ENCODE measurements around the gene PBX1. TPM values are rescaled to one million over a fixed set of nuclear protein-coding genes. Genes with fewer than 3 reads are reported as not detected.

PBX1 gene
- total and polyA plus RNA-seq, 5 experiments from 2014 or later = 0.08 to 1.8 (median 1.4) TPM; not detected in 2

- Mint-ChIP-seq H3K9me3 (peaks cover 0 to 10% (median 0%) of the 10 kb centered on the region in 9 donors), H3K4me3 (no peak overlapping the region), H3K36me3 (no peaks in the 10 kb centered on the region), H3K27me3 (peaks cover 0 to 3% (median 0%) of the 10 kb centered on the region in 5 donors), H3K27ac (no peak overlapping the region), H3K4me1 (no peaks in the 10 kb centered on the region)
- POLR2A ChIA-PET = no interaction called here
- no peak for ATAC-seq
- no peak for DNase-seq
Observed at GRCh38 chr1:164823486-164824279, 264.7 kb downstream of the PBX1 start.

GRCh38 chr1:164824542-164824941 lies 265.6 kb downstream of the PBX1 start:
- H3K4me3 Mint-ChIP-seq = no peak overlapping the region
- H3K4me1 Mint-ChIP-seq = no peaks in the 10 kb centered on the region
- peaks cover 0 to 3% (median 0%) of the 10 kb centered on the region in 5 donors for H3K27me3 Mint-ChIP-seq
- no peak for DNase-seq
- POLR2A ChIA-PET = no interaction called here
- no peaks in the 10 kb centered on the region for H3K36me3 Mint-ChIP-seq
- no peak overlapping the region for H3K27ac Mint-ChIP-seq
- ATAC-seq = no peak
- peaks cover 0 to 7% (median 0%) of the 10 kb centered on the region in 9 donors for H3K9me3 Mint-ChIP-seq

GRCh38 chr1:164830628-164831027 lies 271.6 kb downstream of the PBX1 start:
- ATAC-seq (no peak), DNase-seq (no peak)
- POLR2A ChIA-PET = no interaction called here
- Mint-ChIP-seq H3K27ac (no peak overlapping the region), H3K27me3 (peaks cover 0 to 3% (median 0%) of the 10 kb centered on the region in 5 donors), H3K4me1 (no peaks in the 10 kb centered on the region), H3K36me3 (no peaks in the 10 kb centered on the region), H3K4me3 (no peak overlapping the region), H3K9me3 (peaks cover 0 to 1% (median 0%) of the 10 kb centered on the region in 9 donors)

GRCh38 chr1:164834641-164835040 lies 275.7 kb downstream of the PBX1 start:
- Mint-ChIP-seq H3K4me3 (no peak overlapping the region), H3K27me3 (peaks cover 0 to 4% (median 0%) of the 10 kb centered on the region in 5 donors), H3K4me1 (no peaks in the 10 kb centered on the region), H3K9me3 (peaks cover 0 to 1% (median 0%) of the 10 kb centered on the region in 9 donors), H3K36me3 (no peaks in the 10 kb centered on the region), H3K27ac (no peak overlapping the region)
- POLR2A ChIA-PET = no interaction called here
- DNase-seq = no peak
- ATAC-seq = no peak

GRCh38 chr1:164836614-164837018 lies 277.6 kb downstream of the PBX1 start:
- Mint-ChIP-seq H3K27me3 (peaks cover 0 to 4% (median 0%) of the 10 kb centered on the region in 5 donors), H3K27ac (no peak overlapping the region), H3K36me3 (no peaks in the 10 kb centered on the region)

GRCh38 chr1:164838786-164839185 lies 279.8 kb downstream of the PBX1 start:
- ATAC-seq (no peak), DNase-seq (no peak)
- Mint-ChIP-seq H3K9me3 (no peaks in the 10 kb centered on the region), H3K4me3 (no peak overlapping the region), H3K27ac (no peak overlapping the region), H3K36me3 (no peaks in the 10 kb centered on the region), H3K4me1 (no peaks in the 10 kb centered on the region), H3K27me3 (peaks cover 0 to 4% (median 0%) of the 10 kb centered on the region in 5 donors)
- POLR2A ChIA-PET = no interaction called here

More at GRCh38 chr1:164836614-164837018, 277.6 kb downstream of the PBX1 start:
- Mint-ChIP-seq H3K9me3 (no peaks in the 10 kb centered on the region), H3K4me1 (no peaks in the 10 kb centered on the region), H3K4me3 (no peak overlapping the region)
- ATAC-seq (no peak), DNase-seq (no peak)
- POLR2A ChIA-PET = no interaction called here

GRCh38 chr1:164840936-164841335 lies 282.0 kb downstream of the PBX1 start:
- no peaks in the 10 kb centered on the region for H3K4me1 Mint-ChIP-seq
- H3K4me3 Mint-ChIP-seq = no peak overlapping the region
- ATAC-seq (no peak), DNase-seq (no peak)
- H3K27me3 Mint-ChIP-seq = peaks cover 0 to 4% (median 0%) of the 10 kb centered on the region in 5 donors
- POLR2A ChIA-PET = no interaction called here
- peaks cover 0 to 3% (median 0%) of the 10 kb centered on the region in 9 donors for H3K9me3 Mint-ChIP-seq
- H3K36me3 Mint-ChIP-seq = no peaks in the 10 kb centered on the region
- no peak overlapping the region for H3K27ac Mint-ChIP-seq

GRCh38 chr1:164841702-164842465 lies 282.9 kb downstream of the PBX1 start:
- POLR2A ChIA-PET = no interaction called here
- no peak for ATAC-seq

GRCh38 chr1:164842870-164843269 lies 283.9 kb downstream of the PBX1 start:
- POLR2A ChIA-PET = no interaction called here
- H3K9me3 Mint-ChIP-seq = peaks cover 0 to 3% (median 0%) of the 10 kb centered on the region in 9 donors

More at GRCh38 chr1:164841702-164842465, 282.9 kb downstream of the PBX1 start:
- Mint-ChIP-seq H3K4me1 (no peaks in the 10 kb centered on the region), H3K27ac (no peak overlapping the region), H3K36me3 (no peaks in the 10 kb centered on the region), H3K9me3 (peaks cover 0 to 3% (median 0%) of the 10 kb centered on the region in 9 donors), H3K4me3 (no peak overlapping the region), H3K27me3 (peaks cover 0 to 4% (median 0%) of the 10 kb centered on the region in 5 donors)
- DNase-seq = no peak

GRCh38 chr1:164843743-164844500 lies 284.9 kb downstream of the PBX1 start:
- H3K4me3 Mint-ChIP-seq = no peak overlapping the region

More at GRCh38 chr1:164842870-164843269, 283.9 kb downstream of the PBX1 start:
- H3K4me3 Mint-ChIP-seq = no peak overlapping the region
- H3K4me1 Mint-ChIP-seq = no peaks in the 10 kb centered on the region
- H3K27me3 Mint-ChIP-seq = peaks cover 0 to 3% (median 0%) of the 10 kb centered on the region in 5 donors
- H3K36me3 Mint-ChIP-seq = no peaks in the 10 kb centered on the region
- no peak for DNase-seq
- ATAC-seq = no peak
- no peak overlapping the region for H3K27ac Mint-ChIP-seq

GRCh38 chr1:164846731-164847691 lies 288.0 kb downstream of the PBX1 start:
- Mint-ChIP-seq H3K27me3 (peaks cover 0 to 4% (median 0%) of the 10 kb centered on the region in 5 donors), H3K36me3 (no peaks in the 10 kb centered on the region), H3K4me1 (no peaks in the 10 kb centered on the region), H3K4me3 (no peak overlapping the region), H3K27ac (no peak overlapping the region), H3K9me3 (peaks cover 0 to 3% (median 0%) of the 10 kb centered on the region in 9 donors)
- POLR2A ChIA-PET = no interaction called here
- DNase-seq = no peak
- no peak for ATAC-seq

More at GRCh38 chr1:164843743-164844500, 284.9 kb downstream of the PBX1 start:
- POLR2A ChIA-PET = no interaction called here
- Mint-ChIP-seq H3K36me3 (no peaks in the 10 kb centered on the region), H3K27ac (no peak overlapping the region), H3K4me1 (no peaks in the 10 kb centered on the region), H3K27me3 (peaks cover 0 to 3% (median 0%) of the 10 kb centered on the region in 5 donors), H3K9me3 (peaks cover 0 to 3% (median 0%) of the 10 kb centered on the region in 9 donors)
- DNase-seq (no peak), ATAC-seq (no peak)

- no peak overlapping the region for H3K4me3 Mint-ChIP-seq
- H3K27ac Mint-ChIP-seq = no peak overlapping the region
- H3K4me1 Mint-ChIP-seq = no peaks in the 10 kb centered on the region
- peaks cover 0 to 12% (median 0%) of the 10 kb centered on the region in 9 donors for H3K9me3 Mint-ChIP-seq
- ATAC-seq (no peak), DNase-seq (no peak)
- no peaks in the 10 kb centered on the region for H3K36me3 Mint-ChIP-seq
- H3K27me3 Mint-ChIP-seq = peaks cover 0 to 24% (median 7%) of the 10 kb centered on the region in 5 donors
- POLR2A ChIA-PET = no interaction called here
Observed at GRCh38 chr1:164853146-164853545, 294.2 kb downstream of the PBX1 start.
